ENCODE results near the gene KRT16. TPM values are rescaled to one million over a fixed set of nuclear protein-coding genes. Genes with fewer than 3 reads are reported as not detected.

Gene KRT16
- total and polyA plus RNA-seq, 2 of the 8 experiments (the other 6 are each of a cell fraction or from before 2014, with no cell fraction given), result not detected

- TF ChIP-seq, protein P1, sequence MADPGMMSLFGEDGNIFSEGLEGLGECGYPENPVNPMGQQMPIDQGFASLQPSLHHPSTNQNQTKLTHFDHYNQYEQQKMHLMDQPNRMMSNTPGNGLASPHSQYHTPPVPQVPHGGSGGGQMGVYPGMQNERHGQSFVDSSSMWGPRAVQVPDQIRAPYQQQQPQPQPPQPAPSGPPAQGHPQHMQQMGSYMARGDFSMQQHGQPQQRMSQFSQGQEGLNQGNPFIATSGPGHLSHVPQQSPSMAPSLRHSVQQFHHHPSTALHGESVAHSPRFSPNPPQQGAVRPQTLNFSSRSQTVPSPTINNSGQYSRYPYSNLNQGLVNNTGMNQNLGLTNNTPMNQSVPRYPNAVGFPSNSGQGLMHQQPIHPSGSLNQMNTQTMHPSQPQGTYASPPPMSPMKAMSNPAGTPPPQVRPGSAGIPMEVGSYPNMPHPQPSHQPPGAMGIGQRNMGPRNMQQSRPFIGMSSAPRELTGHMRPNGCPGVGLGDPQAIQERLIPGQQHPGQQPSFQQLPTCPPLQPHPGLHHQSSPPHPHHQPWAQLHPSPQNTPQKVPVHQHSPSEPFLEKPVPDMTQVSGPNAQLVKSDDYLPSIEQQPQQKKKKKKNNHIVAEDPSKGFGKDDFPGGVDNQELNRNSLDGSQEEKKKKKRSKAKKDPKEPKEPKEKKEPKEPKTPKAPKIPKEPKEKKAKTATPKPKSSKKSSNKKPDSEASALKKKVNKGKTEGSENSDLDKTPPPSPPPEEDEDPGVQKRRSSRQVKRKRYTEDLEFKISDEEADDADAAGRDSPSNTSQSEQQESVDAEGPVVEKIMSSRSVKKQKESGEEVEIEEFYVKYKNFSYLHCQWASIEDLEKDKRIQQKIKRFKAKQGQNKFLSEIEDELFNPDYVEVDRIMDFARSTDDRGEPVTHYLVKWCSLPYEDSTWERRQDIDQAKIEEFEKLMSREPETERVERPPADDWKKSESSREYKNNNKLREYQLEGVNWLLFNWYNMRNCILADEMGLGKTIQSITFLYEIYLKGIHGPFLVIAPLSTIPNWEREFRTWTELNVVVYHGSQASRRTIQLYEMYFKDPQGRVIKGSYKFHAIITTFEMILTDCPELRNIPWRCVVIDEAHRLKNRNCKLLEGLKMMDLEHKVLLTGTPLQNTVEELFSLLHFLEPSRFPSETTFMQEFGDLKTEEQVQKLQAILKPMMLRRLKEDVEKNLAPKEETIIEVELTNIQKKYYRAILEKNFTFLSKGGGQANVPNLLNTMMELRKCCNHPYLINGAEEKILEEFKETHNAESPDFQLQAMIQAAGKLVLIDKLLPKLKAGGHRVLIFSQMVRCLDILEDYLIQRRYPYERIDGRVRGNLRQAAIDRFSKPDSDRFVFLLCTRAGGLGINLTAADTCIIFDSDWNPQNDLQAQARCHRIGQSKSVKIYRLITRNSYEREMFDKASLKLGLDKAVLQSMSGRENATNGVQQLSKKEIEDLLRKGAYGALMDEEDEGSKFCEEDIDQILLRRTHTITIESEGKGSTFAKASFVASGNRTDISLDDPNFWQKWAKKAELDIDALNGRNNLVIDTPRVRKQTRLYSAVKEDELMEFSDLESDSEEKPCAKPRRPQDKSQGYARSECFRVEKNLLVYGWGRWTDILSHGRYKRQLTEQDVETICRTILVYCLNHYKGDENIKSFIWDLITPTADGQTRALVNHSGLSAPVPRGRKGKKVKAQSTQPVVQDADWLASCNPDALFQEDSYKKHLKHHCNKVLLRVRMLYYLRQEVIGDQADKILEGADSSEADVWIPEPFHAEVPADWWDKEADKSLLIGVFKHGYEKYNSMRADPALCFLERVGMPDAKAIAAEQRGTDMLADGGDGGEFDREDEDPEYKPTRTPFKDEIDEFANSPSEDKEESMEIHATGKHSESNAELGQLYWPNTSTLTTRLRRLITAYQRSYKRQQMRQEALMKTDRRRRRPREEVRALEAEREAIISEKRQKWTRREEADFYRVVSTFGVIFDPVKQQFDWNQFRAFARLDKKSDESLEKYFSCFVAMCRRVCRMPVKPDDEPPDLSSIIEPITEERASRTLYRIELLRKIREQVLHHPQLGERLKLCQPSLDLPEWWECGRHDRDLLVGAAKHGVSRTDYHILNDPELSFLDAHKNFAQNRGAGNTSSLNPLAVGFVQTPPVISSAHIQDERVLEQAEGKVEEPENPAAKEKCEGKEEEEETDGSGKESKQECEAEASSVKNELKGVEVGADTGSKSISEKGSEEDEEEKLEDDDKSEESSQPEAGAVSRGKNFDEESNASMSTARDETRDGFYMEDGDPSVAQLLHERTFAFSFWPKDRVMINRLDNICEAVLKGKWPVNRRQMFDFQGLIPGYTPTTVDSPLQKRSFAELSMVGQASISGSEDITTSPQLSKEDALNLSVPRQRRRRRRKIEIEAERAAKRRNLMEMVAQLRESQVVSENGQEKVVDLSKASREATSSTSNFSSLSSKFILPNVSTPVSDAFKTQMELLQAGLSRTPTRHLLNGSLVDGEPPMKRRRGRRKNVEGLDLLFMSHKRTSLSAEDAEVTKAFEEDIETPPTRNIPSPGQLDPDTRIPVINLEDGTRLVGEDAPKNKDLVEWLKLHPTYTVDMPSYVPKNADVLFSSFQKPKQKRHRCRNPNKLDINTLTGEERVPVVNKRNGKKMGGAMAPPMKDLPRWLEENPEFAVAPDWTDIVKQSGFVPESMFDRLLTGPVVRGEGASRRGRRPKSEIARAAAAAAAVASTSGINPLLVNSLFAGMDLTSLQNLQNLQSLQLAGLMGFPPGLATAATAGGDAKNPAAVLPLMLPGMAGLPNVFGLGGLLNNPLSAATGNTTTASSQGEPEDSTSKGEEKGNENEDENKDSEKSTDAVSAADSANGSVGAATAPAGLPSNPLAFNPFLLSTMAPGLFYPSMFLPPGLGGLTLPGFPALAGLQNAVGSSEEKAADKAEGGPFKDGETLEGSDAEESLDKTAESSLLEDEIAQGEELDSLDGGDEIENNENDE (IDR thresholded peaks at IDR 0.05; ENCODE audit: insufficient replicate concordance, low read length), result no peak
- no peak for TF ChIP-seq SIX5 (IDR thresholded peaks at IDR 0.05; ENCODE audit: low read depth, low read length)
- TF ChIP-seq HDAC6 (IDR thresholded peaks at IDR 0.05; ENCODE audit: low read depth, low read length), result no peak
- no peak for TF ChIP-seq CTCF (IDR thresholded peaks at IDR 0.05; ENCODE audit: control extremely low read depth in 1 of 3, insufficient read depth in 1 of 3, low read depth in 1 of 3, low read length in 3 of 3)
- no peak for TF ChIP-seq ASH2L (IDR thresholded peaks at IDR 0.05; ENCODE audit: low read length)
- TF ChIP-seq RXRA (IDR thresholded peaks at IDR 0.05; ENCODE audit: insufficient read depth, low read depth, low read length), result no peak
- TF ChIP-seq TAF7 (optimal IDR thresholded peaks at IDR 0.05; ENCODE audit: borderline replicate concordance, low read depth, low read length), result no peak
Measured at GRCh38 chr17:41631025-41631897, 18.7 kb upstream of the KRT16 start (continued).

Measured in H1 (cell line).